Breast epithelium (tissue), 3 donors: ENCODE measurements around the gene GFPT2.

Experiments
- CTCF ChIP-seq, 3 donors: fragments of 450-650 bp; IDR thresholded peaks; one replicate each; pipeline ENCODE4 v1.5.1; 2016 to 2017; ENCODE audit warnings: antibody characterized with exemption in 3 of 3, mild to moderate bottlenecking in 3 of 3, moderate library complexity in 3 of 3
- POLR2A ChIP-seq: fragments of 450-650 bp; IDR thresholded peaks from one replicate; pipeline ENCODE4 v1.6.1; 2016; ENCODE audit warnings: antibody characterized with exemption, mild to moderate bottlenecking, moderate library complexity

- no peak for TF ChIP-seq CTCF (IDR thresholded peaks at IDR 0.05)
- no peak for TF ChIP-seq POLR2A
Measured at GRCh38 chr5:180284149-180284548, 69.0 kb downstream of the GFPT2 start.
